Esophagus (tissue), 2 donors: ENCODE data around the gene SVIL. TPM values are rescaled to one million over a fixed set of nuclear protein-coding genes. Genes with fewer than 3 reads are reported as not detected.
"Not testable (repeated sequence)": the region's sequence is repeated elsewhere in the genome, so short reads cannot be mapped to it uniquely, and the experiment has no call there.

Source experiments
- H3K27ac ChIP-seq, 2 donors: one replicate each; pipeline ENCODE4 v1.5.1; 2013; ENCODE audit warnings: low read depth in 2 of 2, mild to moderate bottlenecking in 2 of 2, inconsistent platforms in 1 of 2, low read length in 1 of 2, moderate library complexity in 1 of 2
- H3K27me3 ChIP-seq, 2 donors: one replicate each; pipeline ENCODE4 v1.6.1; 2013; ENCODE audit warnings: low read length in 2 of 2, control low read depth in 1 of 2, mild to moderate bottlenecking in 1 of 2; ENCODE audit not compliant: insufficient read depth in 2 of 2, control insufficient read depth in 1 of 2
- H3K36me3 ChIP-seq, 2 donors: one replicate each; pipeline ENCODE4 v1.6.1; 2013; ENCODE audit warnings: low read length in 1 of 2; ENCODE audit not compliant: control insufficient read depth in 2 of 2, insufficient read depth in 2 of 2
- H3K4me1 ChIP-seq, 2 donors: one replicate each; pipeline ENCODE4 v1.6.1; 2013; ENCODE audit warnings: low read length in 1 of 2; ENCODE audit not compliant: control insufficient read depth in 2 of 2, insufficient read depth in 2 of 2
- H3K4me3 ChIP-seq, 2 donors: one replicate each; pipeline ENCODE4 v1.5.1; 2013; ENCODE audit warnings: low read length in 2 of 2, mild to moderate bottlenecking in 2 of 2, low read depth in 1 of 2, moderate library complexity in 1 of 2
- H3K9me3 ChIP-seq, 2 donors: one replicate each; pipeline ENCODE4 v1.6.1; 2013; ENCODE audit warnings: mild to moderate bottlenecking in 2 of 2, low read depth in 1 of 2, low read length in 1 of 2, moderate library complexity in 1 of 2; ENCODE audit not compliant: control insufficient read depth in 2 of 2, insufficient read depth in 1 of 2
- WGBS, 2 donors: extraction: QIAGEN DNeasy Blood & Tissue Kit; methylation state at CpG; one replicate each; pipeline ENCODE4 v1.1.7; 2013; 5-methylcytosine and 5-hydroxymethylcytosine counted together
- polyA plus RNA-seq, 2 donors: library from polyadenylated mRNA; stranded (reverse); fragments of 200-250 nt; gene quantifications; one replicate each; pipeline ENCODE4 v1.2.3, GENCODE V29; 2013
- donor health status: healthy with polysubstance abuse.
- donor health status: Bipolar disorder and iron deficiency.

Gene SVIL
- polyA plus RNA-seq, 2 donors: 22.3 to 35.2 TPM

- WGBS, 2 donors: 90% methylated on average over 11 to 17 of the region's 24 CpGs
- not testable (repeated sequence) for H3K36me3 ChIP-seq, H3K4me1 ChIP-seq, H3K27me3 ChIP-seq, H3K4me3 ChIP-seq, H3K27ac ChIP-seq, H3K9me3 ChIP-seq
Measured at GRCh38 chr10:29510483-29511157, 124.2 kb downstream of the SVIL start.

GRCh38 chr10:29508554-29509244 lies 126.1 kb downstream of the SVIL start:
- Histone ChIP-seq H3K36me3 (peaks cover 2 to 7% of the 10 kb centered on the region in 2 donors), H3K27ac (no peak overlapping the region), H3K4me1 (no peaks in the 10 kb centered on the region), H3K4me3 (no peak overlapping the region), H3K27me3 (no peaks in the 10 kb centered on the region), H3K9me3 (no peaks in the 10 kb centered on the region)
- WGBS, 2 donors: 81% methylated on average over 13 of the region's 13 CpGs

GRCh38 chr10:29507750-29508149 lies 127.0 kb downstream of the SVIL start:
- not testable (repeated sequence) for H3K4me1 ChIP-seq, H3K4me3 ChIP-seq, H3K27ac ChIP-seq, H3K36me3 ChIP-seq, H3K9me3 ChIP-seq, H3K27me3 ChIP-seq
- WGBS, 2 donors: 72 to 82% methylated on average over 2 of the region's 4 CpGs

GRCh38 chr10:29506324-29506921 lies 128.3 kb downstream of the SVIL start:
- H3K27me3 ChIP-seq, H3K9me3 ChIP-seq, H3K4me3 ChIP-seq, H3K4me1 ChIP-seq, H3K36me3 ChIP-seq, H3K27ac ChIP-seq: not testable (repeated sequence)
- WGBS, 2 donors: 90% methylated on average over 6 to 9 of the region's 11 CpGs

DNA sequence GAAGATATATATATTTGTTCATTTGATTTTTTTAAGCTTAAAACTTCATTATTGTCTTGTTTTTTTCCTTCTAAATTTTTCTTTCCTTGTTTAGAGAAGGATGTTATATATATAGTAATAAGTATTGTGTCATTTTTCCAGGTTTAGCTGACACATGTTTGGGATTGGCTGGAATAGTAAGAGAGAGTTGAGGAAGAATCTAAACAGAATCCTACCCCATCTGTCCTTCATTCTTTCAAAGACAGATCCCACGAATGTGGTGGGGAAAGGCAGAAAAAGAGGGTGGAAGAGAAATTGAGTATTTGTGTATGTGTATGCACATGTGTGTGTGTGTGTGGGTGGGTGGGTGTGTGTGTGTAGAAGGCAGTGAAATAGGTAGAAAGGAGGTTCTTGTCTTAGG lies 132.4 kb downstream of the SVIL start:
- WGBS, 2 donors: 68 to 71% methylated on average over 1 of the region's 1 CpG
- no peaks in the 10 kb centered on the region for H3K4me1 ChIP-seq
- H3K27me3 ChIP-seq: no peaks in the 10 kb centered on the region
- H3K4me3 ChIP-seq: no peak overlapping the region
- H3K27ac ChIP-seq: no peak overlapping the region
- H3K36me3 ChIP-seq: peaks cover 3 to 8% of the 10 kb centered on the region in 2 donors
- no peaks in the 10 kb centered on the region for H3K9me3 ChIP-seq

DNA sequence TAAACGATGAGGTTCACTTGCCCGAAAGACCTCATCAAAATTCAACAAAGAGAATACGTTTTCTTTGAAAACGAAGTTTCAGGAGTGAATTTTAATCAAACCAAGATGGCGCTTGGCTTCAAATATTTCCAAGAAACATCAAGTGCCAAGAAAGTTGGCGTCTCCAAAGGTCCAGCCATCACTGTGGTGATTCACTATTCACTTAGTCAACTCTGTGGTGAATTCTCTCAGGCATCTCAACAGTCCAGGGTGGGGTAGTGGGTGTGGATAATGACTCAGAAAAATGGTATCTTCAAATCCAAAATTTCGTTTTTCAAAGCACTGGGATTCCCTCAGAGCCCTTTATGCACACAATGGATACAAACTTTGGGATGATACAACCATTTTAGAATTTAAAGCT lies 133.1 kb downstream of the SVIL start:
- no peaks in the 10 kb centered on the region for H3K4me1 ChIP-seq
- H3K27me3 ChIP-seq: no peaks in the 10 kb centered on the region
- no peak overlapping the region for H3K27ac ChIP-seq
- peaks cover 3 to 8% of the 10 kb centered on the region in 2 donors for H3K36me3 ChIP-seq
- WGBS, 2 donors: 78 to 85% methylated on average over 7 of the region's 7 CpGs
- H3K9me3 ChIP-seq: no peaks in the 10 kb centered on the region
- H3K4me3 ChIP-seq: no peak overlapping the region

DNA sequence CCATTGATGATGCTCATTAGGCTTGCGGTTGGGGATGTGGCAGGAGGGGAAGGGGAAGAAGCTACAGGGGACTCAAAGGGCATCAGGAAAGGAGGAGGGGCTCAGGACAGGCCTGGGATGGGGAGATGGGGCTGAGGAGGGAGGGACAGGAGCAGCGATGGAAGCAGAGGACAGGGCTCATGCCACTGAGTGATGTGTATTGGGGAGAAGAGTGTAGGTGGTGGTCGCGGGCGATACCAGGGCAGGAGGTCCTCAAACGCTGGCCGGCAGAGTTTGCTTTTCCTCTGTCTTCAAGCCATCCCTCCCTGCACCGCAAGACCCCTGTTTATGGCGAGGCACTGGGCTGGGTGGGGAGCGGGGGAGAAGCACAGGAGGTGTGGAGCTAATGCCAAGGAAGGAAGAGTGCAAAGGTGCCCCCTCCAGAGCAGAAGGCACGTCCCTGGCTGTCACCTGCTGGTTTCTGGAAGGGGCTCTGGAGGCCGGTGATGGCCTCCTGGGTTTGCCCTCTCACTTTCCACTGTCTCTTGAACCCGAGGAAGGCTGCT lies 134.7 kb downstream of the SVIL start:
- no peaks in the 10 kb centered on the region for H3K4me1 ChIP-seq
- H3K27ac ChIP-seq: no peak overlapping the region
- H3K27me3 ChIP-seq: no peaks in the 10 kb centered on the region
- H3K4me3 ChIP-seq: no peak overlapping the region
- H3K9me3 ChIP-seq: no peaks in the 10 kb centered on the region
- WGBS, 2 donors: 90 to 92% methylated on average over 11 to 13 of the region's 13 CpGs
- peaks cover 3 to 12% of the 10 kb centered on the region in 2 donors for H3K36me3 ChIP-seq

DNA sequence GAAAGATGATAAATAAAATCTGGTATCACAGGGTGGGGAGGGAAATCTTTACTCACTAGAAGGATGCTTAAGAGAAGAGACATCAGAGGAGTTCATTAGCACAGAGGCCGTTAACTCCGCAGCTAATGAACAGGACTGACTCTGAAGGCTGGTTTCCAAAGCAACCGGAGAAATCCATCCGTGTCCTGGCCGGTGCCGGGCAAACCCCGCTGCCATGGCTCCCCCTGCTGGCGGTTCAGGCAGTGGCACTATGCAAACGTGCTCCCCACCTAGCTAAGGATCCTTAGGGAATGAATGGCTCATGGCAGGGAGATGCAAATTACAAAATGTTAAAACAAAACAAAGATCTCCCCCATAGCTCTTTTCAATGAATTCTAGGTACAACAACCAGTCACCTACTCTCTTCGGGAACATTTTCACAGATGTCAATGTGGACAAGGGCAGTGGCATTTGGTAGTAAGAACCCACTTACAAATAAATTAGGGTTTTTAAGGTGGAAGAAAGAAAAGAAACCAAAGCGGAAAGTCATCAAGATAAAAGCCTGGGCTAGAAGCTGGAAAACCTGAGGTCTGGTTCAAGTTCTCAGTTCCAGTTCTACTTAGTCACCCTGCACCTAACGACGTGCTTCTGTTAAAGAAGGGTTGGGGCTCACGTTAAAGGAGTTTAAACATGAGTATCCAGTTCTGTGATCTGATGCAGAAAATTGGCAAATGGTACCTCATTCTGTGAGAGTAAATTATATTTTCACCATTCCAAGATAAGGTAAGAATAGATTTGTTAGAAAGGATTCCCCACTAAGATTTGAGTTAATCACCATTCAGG lies 138.2 kb downstream of the SVIL start:
- no peaks in the 10 kb centered on the region for H3K4me1 ChIP-seq

GRCh38 chr10:29495366-29495765 lies 139.4 kb downstream of the SVIL start:
- no peak overlapping the region for H3K27ac ChIP-seq
- H3K36me3 ChIP-seq: peaks cover 2 to 27% of the 10 kb centered on the region in 2 donors
- H3K4me3 ChIP-seq: no peak overlapping the region
- H3K9me3 ChIP-seq: no peaks in the 10 kb centered on the region
- H3K27me3 ChIP-seq: no peaks in the 10 kb centered on the region
- no peaks in the 10 kb centered on the region for H3K4me1 ChIP-seq
- WGBS, 2 donors: 74 to 80% methylated on average over 9 of the region's 9 CpGs

More for the DNA sequence above, 138.2 kb downstream of the SVIL start:
- WGBS, 2 donors: 30 to 33% methylated on average over 14 of the region's 14 CpGs
- Histone ChIP-seq H3K9me3 (no peaks in the 10 kb centered on the region), H3K36me3 (peaks cover 3 to 22% of the 10 kb centered on the region in 2 donors), H3K4me3 (no peak overlapping the region), H3K27ac (no peak overlapping the region), H3K27me3 (no peaks in the 10 kb centered on the region)
